Measurements from ENCODE around the gene TBC1D22A. TPM values are rescaled to one million over a fixed set of nuclear protein-coding genes. Genes with fewer than 3 reads are reported as not detected.

Gene TBC1D22A
- total RNA-seq, 1 donor from 2014 or later = 10.6 TPM

GRCh38 chr22:47127441-47127871, 365.0 kb downstream of the TBC1D22A start:
- no peak overlapping the region for H3K27ac ChIP-seq
- H3K27me3 ChIP-seq = no peaks in the 10 kb centered on the region
- TF ChIP-seq CTCF (IDR thresholded peaks at IDR 0.05) (no peak), EZH2 (IDR thresholded peaks at IDR 0.05) (no peak), EZH2phosphoT487 (IDR thresholded peaks at IDR 0.05) (no peak)
- no peaks in the 10 kb centered on the region for H3F3A ChIP-seq (ENCODE audit: low read depth)
- no peaks in the 10 kb centered on the region for H3K27me3 Mint-ChIP-seq (ENCODE audit: insufficient read depth, low read depth)
- no peaks in the 10 kb centered on the region for H4K20me1 ChIP-seq (ENCODE audit: low read depth)
- no peak overlapping the region for H3K27ac Mint-ChIP-seq
- no peak overlapping the region for H3K4me2 ChIP-seq
- peaks cover 6% of the 10 kb centered on the region for H3K4me1 ChIP-seq
- H3K9me3 Mint-ChIP-seq = no peaks in the 10 kb centered on the region
- no peak overlapping the region for H3K4me3 ChIP-seq
- peaks cover 8% of the 10 kb centered on the region for H3K4me1 Mint-ChIP-seq
- no peak overlapping the region for H3K9ac ChIP-seq
- H3K36me3 ChIP-seq = no peaks in the 10 kb centered on the region
- no peaks in the 10 kb centered on the region for H3K9me3 ChIP-seq (ENCODE audit: low read depth)
- H3K79me2 ChIP-seq (ENCODE audit: low read depth) = no peaks in the 10 kb centered on the region
- no peaks in the 10 kb centered on the region for H3K36me3 Mint-ChIP-seq
- DNase-seq (ENCODE audit: low spot score) = no peak
- H2AFZ ChIP-seq (replicated peaks) = no peak overlapping the region
- no peak overlapping the region for H3K4me3 Mint-ChIP-seq

- H3K36me3 Mint-ChIP-seq = no peaks in the 10 kb centered on the region
- no peaks in the 10 kb centered on the region for H3K27me3 Mint-ChIP-seq (ENCODE audit: insufficient read depth, low read depth)
- Histone ChIP-seq H3K4me1 (peaks cover 10% of the 10 kb centered on the region), H3F3A (ENCODE audit: low read depth) (no peaks in the 10 kb centered on the region), H2AFZ (replicated peaks) (no peak overlapping the region), H3K9me3 (ENCODE audit: low read depth) (no peaks in the 10 kb centered on the region), H3K36me3 (no peaks in the 10 kb centered on the region), H4K20me1 (ENCODE audit: low read depth) (no peaks in the 10 kb centered on the region), H3K27ac (no peak overlapping the region), H3K4me2 (no peak overlapping the region), H3K79me2 (ENCODE audit: low read depth) (no peaks in the 10 kb centered on the region), H3K9ac (no peak overlapping the region), H3K27me3 (no peaks in the 10 kb centered on the region), H3K4me3 (no peak overlapping the region)
- TF ChIP-seq EZH2 (IDR thresholded peaks at IDR 0.05) (no peak), CTCF (IDR thresholded peaks at IDR 0.05) (no peak), EZH2phosphoT487 (IDR thresholded peaks at IDR 0.05) (no peak)
- no peaks in the 10 kb centered on the region for H3K9me3 Mint-ChIP-seq
- no peak overlapping the region for H3K27ac Mint-ChIP-seq
- DNase-seq (ENCODE audit: low spot score) = no peak
- peaks cover 8% of the 10 kb centered on the region for H3K4me1 Mint-ChIP-seq
- H3K4me3 Mint-ChIP-seq = no peak overlapping the region
Observed at GRCh38 chr22:47128216-47128615, 365.8 kb downstream of the TBC1D22A start.

- no peak for DNase-seq (ENCODE audit: low spot score)
- peaks cover 11% of the 10 kb centered on the region for H3K4me1 ChIP-seq
- Mint-ChIP-seq H3K4me3 (no peak overlapping the region), H3K36me3 (no peaks in the 10 kb centered on the region), H3K27ac (no peak overlapping the region), H3K27me3 (ENCODE audit: insufficient read depth, low read depth) (no peaks in the 10 kb centered on the region), H3K9me3 (no peaks in the 10 kb centered on the region), H3K4me1 (peaks cover 5% of the 10 kb centered on the region)
- H3K27ac ChIP-seq = no peak overlapping the region
- TF ChIP-seq EZH2phosphoT487 (IDR thresholded peaks at IDR 0.05) (no peak), EZH2 (IDR thresholded peaks at IDR 0.05) (no peak), CTCF (IDR thresholded peaks at IDR 0.05) (no peak)
- H3K27me3 ChIP-seq = no peaks in the 10 kb centered on the region
- no peaks in the 10 kb centered on the region for H3K36me3 ChIP-seq
- no peaks in the 10 kb centered on the region for H3K79me2 ChIP-seq (ENCODE audit: low read depth)
- no peak overlapping the region for H2AFZ ChIP-seq (replicated peaks)
- H3K4me2 ChIP-seq = no peak overlapping the region
- no peaks in the 10 kb centered on the region for H3K9me3 ChIP-seq (ENCODE audit: low read depth)
- H3K4me3 ChIP-seq = no peak overlapping the region
- no peaks in the 10 kb centered on the region for H3F3A ChIP-seq (ENCODE audit: low read depth)
- H4K20me1 ChIP-seq (ENCODE audit: low read depth) = no peaks in the 10 kb centered on the region
- no peak overlapping the region for H3K9ac ChIP-seq
Observed at GRCh38 chr22:47128622-47129215, 366.3 kb downstream of the TBC1D22A start.

All from neural progenitor cell (in vitro differentiated cells).